CD4-positive, alpha-beta memory T cell (primary cell): ENCODE results near the gene DCX. TPM values are rescaled to one million over a fixed set of nuclear protein-coding genes. Genes with fewer than 3 reads are reported as not detected.

Experiments used
- CTCF ChIA-PET: fragments of 350-600 bp; sonication (Branson Sonifier 250); formaldehyde crosslinking; loops from one replicate; lab custom pipeline; 2021; ENCODE audit warnings: inconsistent platforms; ENCODE audit not compliant: partially characterized antibody; lab: Charles Lee
- POLR2A ChIA-PET: fragments of 350-600 bp; sonication (Branson Sonifier 250); formaldehyde crosslinking; loops from one replicate; lab custom pipeline; 2021; ENCODE audit not compliant: partially characterized antibody; lab: Charles Lee
- DNase-seq, 5 donors: peaks; one replicate each; pipeline versions ENCODE4 v3.0.0 to v3.0.0-alpha.2; 2020 to 2022; ENCODE audit warnings: mixed read lengths in 1 of 5
- H3K27ac ChIP-seq: one replicate; pipeline ENCODE4 v1.7.0; 2013; ENCODE audit warnings: low read depth, low read length
- H3K27me3 ChIP-seq: 2 replicates; pipeline ENCODE4 v1.7.0; 2013; ENCODE audit warnings: mild to moderate bottlenecking, low read length, moderate library complexity; ENCODE audit not compliant: insufficient read depth
- H3K36me3 ChIP-seq: 2 replicates; pipeline ENCODE4 v1.7.0; 2013; ENCODE audit warnings: mild to moderate bottlenecking, low read length, moderate library complexity; ENCODE audit not compliant: insufficient read depth
- H3K4me1 ChIP-seq: 2 replicates; pipeline ENCODE4 v1.7.0; 2013; ENCODE audit warnings: mild to moderate bottlenecking, low read length, moderate library complexity; ENCODE audit not compliant: insufficient read depth
- H3K4me3 ChIP-seq, 2 donors: one replicate each; pipeline ENCODE4 v1.7.0; 2013; ENCODE audit warnings: low read length in 2 of 2, mild to moderate bottlenecking in 1 of 2
- H3K9me3 ChIP-seq, 2 donors: one replicate each; pipeline ENCODE4 v1.7.0; 2013; ENCODE audit warnings: low read length in 2 of 2, control low read depth in 1 of 2; ENCODE audit not compliant: control insufficient read depth in 1 of 2
- H3K27ac Mint-ChIP-seq, 7 donors: one replicate each; pipeline ENCODE4 v1.8.0; 2020 to 2021; ENCODE audit warnings: mixed read lengths in 7 of 7, mild to moderate bottlenecking in 6 of 7, inconsistent platforms in 3 of 7, moderate library complexity in 3 of 7
- H3K27me3 Mint-ChIP-seq, 2 donors: one replicate each; pipeline ENCODE4 v1.8.0; 2020 to 2021; ENCODE audit warnings: mixed read lengths in 2 of 2
- H3K36me3 Mint-ChIP-seq, 2 donors: one replicate each; pipeline ENCODE4 v1.8.0; 2020 to 2021; ENCODE audit warnings: mixed read lengths in 2 of 2, inconsistent platforms in 1 of 2, mild to moderate bottlenecking in 1 of 2
- H3K4me1 Mint-ChIP-seq, 4 donors: one replicate each; pipeline ENCODE4 v1.8.0; 2020 to 2021; ENCODE audit warnings: mixed read lengths in 4 of 4, mild to moderate bottlenecking in 1 of 4
- H3K4me3 Mint-ChIP-seq, 8 donors: one replicate each; pipeline ENCODE4 v1.8.0; 2020 to 2021; ENCODE audit warnings: mixed read lengths in 8 of 8, mild to moderate bottlenecking in 7 of 8, moderate library complexity in 6 of 8, inconsistent platforms in 3 of 8
- H3K9me3 Mint-ChIP-seq, 8 donors: one replicate each; pipeline ENCODE4 v1.8.0; 2020 to 2021; ENCODE audit warnings: mixed read lengths in 8 of 8, mild to moderate bottlenecking in 5 of 8, inconsistent platforms in 3 of 8, moderate library complexity in 1 of 8
- intact Hi-C: fragments of 100-400 bp; cut with micrococcal nuclease; formaldehyde crosslinking; loops from one replicate; pipeline ENCODE4 v1.15.1; 2023
- polyA plus RNA-seq, 2 donors: library from polyadenylated mRNA; unstranded; fragments of 300-500 nt; fragmentation: Illumina TruSeq; gene quantifications; one replicate each; pipeline ENCODE4 v1.2.3, GENCODE V29; 2021
- total RNA-seq, 2 experiments: library from RNA; stranded (reverse); gene quantifications; one replicate each; pipeline ENCODE4 v1.2.3, GENCODE V29; 2021

The DCX gene
- not detected for total RNA-seq
- not detected for polyA plus RNA-seq

DNA sequence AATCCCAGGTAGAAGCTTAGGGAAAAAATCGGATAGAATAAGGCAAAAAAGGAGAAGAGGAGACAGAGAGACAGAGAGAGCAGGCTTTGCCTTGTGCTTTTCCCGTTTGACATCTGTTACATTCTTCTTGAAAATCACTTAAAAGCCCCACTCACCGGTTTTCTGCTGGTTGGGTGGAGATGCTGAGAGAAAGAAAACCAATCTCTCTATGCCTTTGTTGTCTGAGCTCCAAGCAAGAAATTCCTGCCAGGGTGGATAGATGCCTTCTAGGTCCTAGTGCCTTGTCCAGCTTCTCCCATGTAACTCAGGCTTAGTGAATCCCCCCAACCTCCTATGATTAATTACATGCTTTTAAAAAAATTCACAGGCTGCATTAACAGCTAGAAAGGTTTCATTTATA lies at the start of gene DCX:
Gene DCX (minus strand): TSS at position 210 of the 400 bp plus-strand sequence. CDS start 1,794 bp downstream, outside the sequence.
- DNase-seq, result no peak
- intact Hi-C loops, result no loop called here
- H3K27me3 Mint-ChIP-seq, result peaks cover 2 to 7% of the 10 kb centered on the region in 2 donors
- no peaks in the 10 kb centered on the region for H3K9me3 Mint-ChIP-seq
- POLR2A ChIA-PET, result no interaction called here
- Histone ChIP-seq H3K9me3 (no peaks in the 10 kb centered on the region), H3K4me1 (no peaks in the 10 kb centered on the region), H3K27me3 (no peaks in the 10 kb centered on the region), H3K4me3 (no peak within 1 kb of the TSS), H3K27ac (no peak within 1 kb of the TSS), H3K36me3 (no peaks in the 10 kb centered on the region)
- H3K36me3 Mint-ChIP-seq, result no peaks in the 10 kb centered on the region
- H3K27ac Mint-ChIP-seq, result no peak within 1 kb of the TSS
- H3K4me3 Mint-ChIP-seq, result no peak within 1 kb of the TSS
- CTCF ChIA-PET, result no interaction called here
- no peaks in the 10 kb centered on the region for H3K4me1 Mint-ChIP-seq

- Mint-ChIP-seq H3K36me3 (no peaks in the 10 kb centered on the region), H3K4me1 (no peaks in the 10 kb centered on the region), H3K4me3 (no peak overlapping the region), H3K9me3 (no peaks in the 10 kb centered on the region), H3K27ac (no peak overlapping the region), H3K27me3 (no peaks in the 10 kb centered on the region)
- H3K36me3 ChIP-seq, result no peaks in the 10 kb centered on the region
- intact Hi-C loops, result no loop called here
- ChIA-PET CTCF (no interaction called here), POLR2A (no interaction called here)
- no peak overlapping the region for H3K4me3 ChIP-seq
- H3K9me3 ChIP-seq, result no peaks in the 10 kb centered on the region
- no peaks in the 10 kb centered on the region for H3K27me3 ChIP-seq
- H3K4me1 ChIP-seq, result no peaks in the 10 kb centered on the region
- H3K27ac ChIP-seq, result no peak overlapping the region
- DNase-seq, result no peak
Observed at GRCh38 chrX:111460607-111461006, 48.6 kb upstream of the DCX start.

- H3K27me3 Mint-ChIP-seq, result peaks cover 1 to 5% of the 10 kb centered on the region in 2 donors
- no peaks in the 10 kb centered on the region for H3K36me3 ChIP-seq
- H3K27ac ChIP-seq, result no peak overlapping the region
- POLR2A ChIA-PET, result no interaction called here
- no peaks in the 10 kb centered on the region for H3K9me3 Mint-ChIP-seq
- H3K36me3 Mint-ChIP-seq, result no peaks in the 10 kb centered on the region
- no peaks in the 10 kb centered on the region for H3K4me1 ChIP-seq
- no peak for DNase-seq
- intact Hi-C loops, result loop anchor here (5.0 kb wide), 1 partner anchor 455 kb away; no protein-coding TSS in a partner anchor
- H3K4me3 Mint-ChIP-seq, result no peak overlapping the region
- no peak overlapping the region for H3K4me3 ChIP-seq
- no peaks in the 10 kb centered on the region for H3K9me3 ChIP-seq
- CTCF ChIA-PET, result no interaction called here
- no peak overlapping the region for H3K27ac Mint-ChIP-seq
- H3K27me3 ChIP-seq, result no peaks in the 10 kb centered on the region
- peaks cover 0 to 2% (median 0%) of the 10 kb centered on the region in 4 donors for H3K4me1 Mint-ChIP-seq
Observed at GRCh38 chrX:111447298-111447697, 35.3 kb upstream of the DCX start.

- Mint-ChIP-seq H3K27ac (no peak overlapping the region), H3K9me3 (no peaks in the 10 kb centered on the region), H3K27me3 (peaks cover 0 to 5% of the 10 kb centered on the region in 2 donors), H3K4me3 (no peak overlapping the region), H3K4me1 (peaks cover 0 to 2% (median 0%) of the 10 kb centered on the region in 4 donors), H3K36me3 (no peaks in the 10 kb centered on the region)
- POLR2A ChIA-PET, result no interaction called here
- H3K36me3 ChIP-seq, result no peaks in the 10 kb centered on the region
- no peaks in the 10 kb centered on the region for H3K4me1 ChIP-seq
- CTCF ChIA-PET, result no interaction called here
- no peaks in the 10 kb centered on the region for H3K27me3 ChIP-seq
- intact Hi-C loops, result loop anchor here (5.0 kb wide), 1 partner anchor 453 kb away; no protein-coding TSS in a partner anchor
- no peaks in the 10 kb centered on the region for H3K9me3 ChIP-seq
- no peak overlapping the region for H3K4me3 ChIP-seq
- no peak overlapping the region for H3K27ac ChIP-seq
- peak in 4 of 5 donors; percentile 16 to 35 (median 30) for DNase-seq
Observed at GRCh38 chrX:111445485-111445884, 33.5 kb upstream of the DCX start.

DNA sequence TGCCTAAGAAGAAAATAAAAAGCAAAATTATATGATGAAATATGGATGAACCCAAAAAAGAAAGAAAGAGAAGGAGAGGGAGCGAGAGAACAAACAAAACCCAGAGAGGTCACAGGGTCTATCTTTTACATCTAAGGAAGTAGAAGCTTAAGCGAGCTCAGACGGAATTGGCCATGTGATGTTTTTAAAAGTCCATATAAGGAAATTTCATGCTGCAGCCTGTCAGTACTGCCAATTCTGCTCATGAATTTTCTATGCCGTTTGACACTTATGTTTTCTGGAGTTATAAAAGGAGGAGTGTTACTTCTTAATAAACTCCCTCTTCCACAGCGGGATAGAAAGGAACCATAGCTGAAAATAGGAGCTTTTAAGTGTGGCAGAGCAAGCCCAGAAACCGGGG lies 32.9 kb upstream of the DCX start:
- H3K36me3 ChIP-seq, result no peaks in the 10 kb centered on the region
- POLR2A ChIA-PET, result no interaction called here
- H3K27ac ChIP-seq, result no peak overlapping the region
- CTCF ChIA-PET, result no interaction called here
- no peaks in the 10 kb centered on the region for H3K9me3 ChIP-seq
- intact Hi-C loops, result loop anchor here (5.0 kb wide), 1 partner anchor 453 kb away; no protein-coding TSS in a partner anchor
- no peak overlapping the region for H3K4me3 ChIP-seq
- Mint-ChIP-seq H3K27ac (no peak overlapping the region), H3K4me3 (no peak overlapping the region), H3K4me1 (peaks cover 0 to 2% (median 0%) of the 10 kb centered on the region in 4 donors), H3K36me3 (no peaks in the 10 kb centered on the region), H3K9me3 (no peaks in the 10 kb centered on the region), H3K27me3 (peaks cover 0 to 5% of the 10 kb centered on the region in 2 donors)
- no peak for DNase-seq
- H3K27me3 ChIP-seq, result no peaks in the 10 kb centered on the region
- H3K4me1 ChIP-seq, result no peaks in the 10 kb centered on the region

DNA sequence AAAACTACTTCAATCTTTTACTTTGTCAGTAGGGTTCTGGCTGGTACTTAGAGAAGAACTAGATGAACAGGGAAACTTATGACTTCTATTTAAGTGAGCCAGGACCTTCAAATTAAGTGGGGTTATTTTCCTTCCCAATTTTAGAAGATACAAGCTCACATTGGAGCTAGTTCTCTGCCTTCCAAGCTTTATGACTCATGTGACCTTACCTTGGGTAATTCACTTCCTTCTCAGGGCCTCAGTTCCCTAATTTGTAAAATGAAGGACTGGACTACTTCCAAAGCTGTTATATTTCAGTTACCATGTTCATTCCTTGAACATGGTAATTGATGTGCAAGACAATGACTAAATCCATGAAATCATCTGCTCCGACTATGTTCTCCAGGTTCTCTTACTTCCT lies 32.0 kb upstream of the DCX start:
- intact Hi-C loops, result no loop called here

DNA sequence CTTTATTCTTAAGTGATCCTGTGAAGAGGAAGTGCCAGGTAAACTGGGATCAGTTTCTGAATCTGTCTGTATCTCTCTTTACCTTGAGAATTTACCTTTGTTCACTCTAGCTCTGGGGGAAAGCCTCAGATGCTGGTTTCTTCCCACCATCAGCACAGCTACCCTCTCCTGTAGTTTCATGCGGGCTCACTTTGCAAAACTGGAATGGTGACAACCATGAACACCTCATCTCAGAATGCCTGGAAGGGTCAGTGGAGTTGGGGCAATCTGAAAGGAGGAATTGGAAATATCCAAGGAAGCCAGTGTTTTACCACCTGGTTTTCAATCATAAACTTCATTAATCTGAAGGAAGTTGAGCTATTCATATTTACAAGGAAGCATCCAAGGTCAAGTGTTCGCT lies 30.8 kb upstream of the DCX start:
- H3K27ac Mint-ChIP-seq, result no peak overlapping the region
- POLR2A ChIA-PET, result no interaction called here
- intact Hi-C loops, result no loop called here

More for the DNA sequence above, 32.0 kb upstream of the DCX start:
- H3K4me1 Mint-ChIP-seq, result peaks cover 0 to 2% (median 0%) of the 10 kb centered on the region in 4 donors
- H3K9me3 Mint-ChIP-seq, result no peaks in the 10 kb centered on the region
- POLR2A ChIA-PET, result no interaction called here
- Histone ChIP-seq H3K27me3 (no peaks in the 10 kb centered on the region), H3K4me1 (no peaks in the 10 kb centered on the region), H3K4me3 (no peak overlapping the region), H3K9me3 (no peaks in the 10 kb centered on the region), H3K27ac (no peak overlapping the region), H3K36me3 (no peaks in the 10 kb centered on the region)
- peaks cover 0 to 8% of the 10 kb centered on the region in 2 donors for H3K27me3 Mint-ChIP-seq
- DNase-seq, result no peak
- no peak overlapping the region for H3K4me3 Mint-ChIP-seq
- H3K27ac Mint-ChIP-seq, result no peak overlapping the region
- H3K36me3 Mint-ChIP-seq, result no peaks in the 10 kb centered on the region
- CTCF ChIA-PET, result no interaction called here

More for the DNA sequence above, 30.8 kb upstream of the DCX start:
- Histone ChIP-seq H3K27me3 (no peaks in the 10 kb centered on the region), H3K4me3 (no peak overlapping the region), H3K9me3 (no peaks in the 10 kb centered on the region), H3K4me1 (no peaks in the 10 kb centered on the region), H3K27ac (no peak overlapping the region), H3K36me3 (no peaks in the 10 kb centered on the region)
- H3K9me3 Mint-ChIP-seq, result peaks cover 0 to under 1% (median 0%) of the 10 kb centered on the region in 8 donors
- no peak for DNase-seq
- peaks cover 0 to 2% (median 0%) of the 10 kb centered on the region in 4 donors for H3K4me1 Mint-ChIP-seq
- CTCF ChIA-PET, result no interaction called here
- peaks cover 0 to 7% of the 10 kb centered on the region in 2 donors for H3K27me3 Mint-ChIP-seq
- H3K4me3 Mint-ChIP-seq, result no peak overlapping the region
- H3K36me3 Mint-ChIP-seq, result no peaks in the 10 kb centered on the region
